Measurements from ENCODE around the gene TK1. TPM values are rescaled to one million over a fixed set of nuclear protein-coding genes. Genes with fewer than 3 reads are reported as not detected.

TK1 gene
- total and polyA plus RNA-seq, 2 donors (not counting 1 experiment from before 2014, with no cell fraction given): 2.2 to 3.8 TPM

DNA sequence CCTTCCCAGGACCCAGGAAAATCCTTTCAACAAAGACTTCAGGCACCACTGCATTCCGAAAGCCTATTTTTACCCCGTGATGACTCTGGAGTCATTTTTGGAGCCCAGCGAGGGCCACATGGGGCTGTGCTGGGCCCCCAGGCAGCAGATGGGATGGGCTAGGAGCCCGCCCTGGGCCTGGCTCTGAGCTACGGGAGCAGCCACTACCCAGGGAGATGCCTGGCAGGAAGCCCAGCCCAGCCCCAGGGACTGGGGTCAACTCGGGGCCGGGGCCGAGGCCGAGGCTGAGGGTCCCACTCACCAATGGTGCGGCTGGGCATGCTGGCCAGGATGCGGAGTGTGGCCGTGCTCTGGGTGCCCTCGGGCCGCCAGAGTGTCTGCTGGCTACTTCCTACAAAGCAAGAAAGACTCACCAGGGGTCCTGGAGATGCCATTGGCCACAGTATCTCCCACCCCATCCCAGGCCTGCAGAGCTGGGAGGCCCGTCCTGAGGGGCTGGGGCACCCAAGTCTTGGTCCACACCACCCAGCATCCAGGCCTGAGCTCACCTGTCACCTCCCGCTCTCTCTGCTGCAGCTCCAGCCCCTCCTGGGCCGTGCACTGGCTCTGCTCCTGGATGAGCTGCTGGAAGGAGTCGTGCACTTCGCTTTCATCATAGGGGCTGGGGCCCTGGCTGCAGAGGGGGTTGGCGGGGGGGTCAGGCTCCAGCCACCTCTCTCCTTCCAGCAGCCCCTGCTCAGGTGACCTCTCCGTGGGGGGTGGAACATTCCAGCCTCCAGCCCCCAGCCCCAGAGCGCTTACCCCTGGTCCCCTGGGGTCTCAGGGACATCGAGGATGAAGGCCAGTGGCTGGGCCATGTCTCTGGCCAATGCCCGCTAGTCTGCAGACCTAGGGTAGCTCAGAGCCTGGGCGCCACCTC lies 60.6 kb downstream of the TK1 start:
- H4K20me1 ChIP-seq (ENCODE audit: control insufficient read depth, insufficient read depth, low read length, poor library complexity, severe bottlenecking): peaks cover 88% of the 10 kb centered on the region
- no peak for DNase-seq
- no peaks in the 10 kb centered on the region for H3K27me3 ChIP-seq (replicated peaks in 1 of 4; ENCODE audit: control extremely low read depth in 1 of 4, control insufficient read depth in 3 of 4, insufficient read depth in 4 of 4, low read length in 3 of 4)
- H3K4me1 ChIP-seq (ENCODE audit: control insufficient read depth in 2 of 2, insufficient read depth in 2 of 2, low read length in 2 of 2): peaks cover 78 to 89% of the 10 kb centered on the region in 2 donors
- Mint-ChIP-seq H3K9me3 (ENCODE audit: insufficient read depth) (no peaks in the 10 kb centered on the region), H3K4me3 (peak overlapping the region; percentile 91), H3K27ac (peak overlapping the region; percentile 92), H3K4me1 (peaks cover 83% of the 10 kb centered on the region), H3K27me3 (no peaks in the 10 kb centered on the region)
- no peaks in the 10 kb centered on the region for H3K9me3 ChIP-seq (ENCODE audit: control extremely low read depth in 1 of 3, control insufficient read depth in 2 of 3, insufficient read depth in 1 of 3, low read length in 2 of 3)
- ATAC-seq (ENCODE audit: low read depth): no peak
- peak overlapping the region in 3 of 5 experiments; percentile 39 to 96 (median 89) for H3K4me3 ChIP-seq (ENCODE audit: control extremely low read depth in 1 of 5, extremely low read depth in 1 of 5, insufficient read depth in 1 of 5, low read depth in 2 of 5, low read length in 4 of 5)
- peak overlapping the region; percentile 77 to 92 for H3K27ac ChIP-seq (ENCODE audit: low read length in 2 of 2)
- ChIA-PET POLR2A (interaction anchor here (0.6 to 22.6 kb wide), 8 partner anchors 8 to 126 kb away, joined by 3 to 432 read pairs (median 12); partner anchors contain the start of genes C17orf99 and SYNGR2), CTCF (interaction anchor here (1.3 to 13.9 kb wide), 4 partner anchors 11 to 61 kb away, joined by 5 to 169 read pairs (median 17); partner anchors contain the start of genes AFMID, SYNGR2 and TK1)
- H3K79me2 ChIP-seq (ENCODE audit: control insufficient read depth, insufficient read depth, low read length): peaks cover 92% of the 10 kb centered on the region
- TF ChIP-seq EZH2 (IDR thresholded peaks at IDR 0.05; ENCODE audit: borderline replicate concordance, insufficient read depth, low read depth, low read length, poor library complexity, severe bottlenecking): no peak
- TF ChIP-seq, protein P1, sequence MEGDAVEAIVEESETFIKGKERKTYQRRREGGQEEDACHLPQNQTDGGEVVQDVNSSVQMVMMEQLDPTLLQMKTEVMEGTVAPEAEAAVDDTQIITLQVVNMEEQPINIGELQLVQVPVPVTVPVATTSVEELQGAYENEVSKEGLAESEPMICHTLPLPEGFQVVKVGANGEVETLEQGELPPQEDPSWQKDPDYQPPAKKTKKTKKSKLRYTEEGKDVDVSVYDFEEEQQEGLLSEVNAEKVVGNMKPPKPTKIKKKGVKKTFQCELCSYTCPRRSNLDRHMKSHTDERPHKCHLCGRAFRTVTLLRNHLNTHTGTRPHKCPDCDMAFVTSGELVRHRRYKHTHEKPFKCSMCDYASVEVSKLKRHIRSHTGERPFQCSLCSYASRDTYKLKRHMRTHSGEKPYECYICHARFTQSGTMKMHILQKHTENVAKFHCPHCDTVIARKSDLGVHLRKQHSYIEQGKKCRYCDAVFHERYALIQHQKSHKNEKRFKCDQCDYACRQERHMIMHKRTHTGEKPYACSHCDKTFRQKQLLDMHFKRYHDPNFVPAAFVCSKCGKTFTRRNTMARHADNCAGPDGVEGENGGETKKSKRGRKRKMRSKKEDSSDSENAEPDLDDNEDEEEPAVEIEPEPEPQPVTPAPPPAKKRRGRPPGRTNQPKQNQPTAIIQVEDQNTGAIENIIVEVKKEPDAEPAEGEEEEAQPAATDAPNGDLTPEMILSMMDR (IDR thresholded peaks at IDR 0.05): no peak
- intact Hi-C loops (cut with micrococcal nuclease): loop anchor here (2.0 kb wide), 1 partner anchor 15 kb away; no protein-coding TSS in a partner anchor
- H3K9ac ChIP-seq (ENCODE audit: low read length): peak overlapping the region; percentile 91
- no peak overlapping the region for H2AFZ ChIP-seq (ENCODE audit: insufficient read depth, low read depth, low read length, poor library complexity, severe bottlenecking)
- 59% methylated on average over 19 of the region's 25 CpGs for WGBS (ENCODE audit: insufficient coverage)
- H3K4me2 ChIP-seq (replicated peaks; ENCODE audit: low read depth, low read length, poor library complexity, severe bottlenecking): peak overlapping the region; percentile 100
- H3K36me3 ChIP-seq (replicated peaks in 1 of 2; ENCODE audit: control extremely low read depth in 1 of 2, control insufficient read depth in 1 of 2, extremely low read depth in 1 of 2, insufficient read depth in 2 of 2, low read length in 1 of 2): peaks cover 8 to 64% of the 10 kb centered on the region in 2 experiments
